ENCODE measurements around the gene HOXB6. TPM values are rescaled to one million over a fixed set of nuclear protein-coding genes. Genes with fewer than 3 reads are reported as not detected.

HOXB6 gene
- total RNA-seq, 1 donor from 2014 or later = 0.52 TPM

DNA sequence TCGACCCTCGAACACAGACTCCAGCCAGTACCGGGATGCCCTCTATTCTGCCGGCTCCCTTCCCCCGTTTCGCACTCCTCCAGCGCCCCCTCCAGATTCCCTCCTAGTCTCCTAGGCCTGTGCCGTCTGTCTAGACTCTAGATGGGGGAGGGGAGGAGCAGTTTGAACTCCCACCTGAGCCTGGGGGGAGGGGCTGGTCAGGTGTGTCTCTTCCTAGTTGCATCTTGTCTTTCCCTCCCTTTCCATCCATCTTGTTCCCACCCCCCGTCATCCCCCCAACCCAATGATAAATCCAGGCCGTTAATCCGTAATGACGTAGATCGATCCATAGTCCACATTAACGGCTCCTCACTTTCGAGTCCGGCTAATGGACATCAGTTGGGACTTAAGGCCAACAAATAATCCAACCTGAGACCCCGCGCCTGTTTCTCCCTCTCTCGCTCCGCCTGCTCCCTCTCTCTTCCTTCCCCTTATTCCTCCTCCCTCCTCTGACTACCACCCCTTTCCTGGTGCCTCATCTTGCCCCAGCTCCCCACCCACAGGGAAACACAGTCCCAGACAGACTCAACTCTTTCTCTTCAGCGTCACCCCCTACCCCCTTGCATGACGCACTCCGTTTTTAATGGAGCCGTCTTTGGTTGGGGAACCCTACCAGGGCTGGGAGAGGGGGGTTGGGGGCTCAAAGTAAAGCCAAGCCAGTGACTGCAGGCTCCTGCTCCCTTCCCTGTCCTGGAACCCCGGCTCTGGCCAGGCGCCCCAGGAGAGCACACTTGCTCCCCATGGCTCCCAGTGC is 7.9 kb downstream of the HOXB6 start:
- Mint-ChIP-seq H3K27ac (peak overlapping the region; percentile 60), H3K9me3 (no peaks in the 10 kb centered on the region), H3K4me1 (ENCODE audit: low read depth) (peaks cover 43% of the 10 kb centered on the region), H3K27me3 (ENCODE audit: low read depth) (peaks cover 90% of the 10 kb centered on the region), H3K36me3 (ENCODE audit: low read depth) (peaks cover 3% of the 10 kb centered on the region), H3K4me3 (ENCODE audit: low read depth) (peak overlapping the region; percentile 80)
- DNase-seq (ENCODE audit: low spot score) = no peak
- intact Hi-C loops (cut with micrococcal nuclease) = loop anchor here (1.0 kb wide), 1 partner anchor 21 kb away; no protein-coding TSS in a partner anchor

DNA sequence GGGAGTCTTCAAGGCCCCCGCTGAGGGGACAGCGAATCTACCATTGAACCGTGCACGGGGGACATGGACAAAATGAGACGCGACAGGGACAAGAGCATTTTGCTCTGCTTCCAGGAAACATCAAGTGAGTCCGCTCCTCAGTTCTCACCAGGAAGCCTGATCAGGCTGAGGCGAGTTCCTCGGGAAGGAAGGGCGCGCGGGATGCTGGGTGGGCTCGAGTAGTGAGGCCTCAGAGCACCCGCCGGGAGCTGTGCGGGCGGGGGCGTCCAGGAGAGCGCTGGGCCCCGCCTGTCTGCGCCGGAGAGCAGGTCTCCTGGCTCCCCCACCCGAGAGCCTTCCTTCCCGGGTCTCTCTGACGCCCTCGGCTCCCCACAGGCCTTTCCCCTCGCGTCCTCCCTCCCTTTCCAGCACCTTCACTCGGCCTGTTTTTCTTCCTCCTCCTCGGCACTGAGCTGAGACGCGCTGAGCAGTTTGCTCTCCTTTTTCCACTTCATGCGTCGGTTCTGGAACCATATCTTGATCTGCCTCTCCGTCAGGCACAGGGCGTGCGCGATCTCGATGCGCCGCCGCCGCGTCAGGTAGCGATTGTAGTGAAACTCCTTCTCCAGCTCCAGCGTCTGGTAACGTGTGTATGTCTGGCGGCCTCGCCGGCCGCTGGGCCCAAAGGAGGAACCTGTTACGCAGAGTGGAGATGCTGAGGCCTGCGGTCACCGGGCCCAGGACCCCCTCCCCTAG is 8.6 kb downstream of the HOXB6 start:
- DNase-seq (ENCODE audit: low spot score) = no peak
- no peaks in the 10 kb centered on the region for H3K9me3 Mint-ChIP-seq
- peaks cover 41% of the 10 kb centered on the region for H3K4me1 Mint-ChIP-seq (ENCODE audit: low read depth)
- peaks cover 3% of the 10 kb centered on the region for H3K36me3 Mint-ChIP-seq (ENCODE audit: low read depth)
- H3K27ac Mint-ChIP-seq = peak overlapping the region; percentile 60
- H3K4me3 Mint-ChIP-seq (ENCODE audit: low read depth) = peak overlapping the region; percentile 80
- H3K27me3 Mint-ChIP-seq (ENCODE audit: low read depth) = peaks cover 90% of the 10 kb centered on the region
- intact Hi-C loops (cut with micrococcal nuclease) = no loop called here

DNA sequence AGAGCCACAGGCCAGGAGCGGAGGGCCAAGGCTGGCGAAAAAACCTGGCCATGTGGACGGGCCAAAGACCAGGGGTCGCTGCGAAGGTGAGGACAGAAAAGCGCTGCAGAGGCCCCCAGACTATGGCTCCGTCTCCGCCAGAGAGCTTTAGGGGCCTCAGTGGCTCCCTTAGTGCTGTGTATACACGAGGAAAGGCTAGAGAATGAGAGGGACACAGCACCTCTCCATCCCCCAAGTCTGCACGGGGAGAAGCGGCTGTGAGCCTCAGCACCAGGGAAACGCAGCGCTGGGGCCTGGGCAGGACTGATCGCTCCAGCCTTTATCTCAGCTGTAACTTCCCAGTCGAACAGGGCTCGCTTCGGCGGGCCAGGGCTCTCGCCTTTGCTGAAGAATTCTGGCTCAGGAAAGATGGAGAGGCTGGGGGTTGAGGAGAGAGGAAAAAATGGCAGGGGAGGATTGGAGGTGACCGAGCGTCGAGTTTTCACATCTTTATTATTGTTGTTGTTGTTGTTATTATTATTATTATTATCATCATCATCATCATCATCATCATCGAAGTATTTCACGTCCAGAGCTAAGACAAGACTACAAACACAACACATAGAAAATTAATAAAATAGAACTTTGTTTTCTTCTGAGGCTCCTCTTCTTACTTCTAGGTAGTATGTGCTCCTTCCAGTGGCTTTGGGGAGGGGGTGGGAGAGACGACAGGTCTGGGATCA is 9.3 kb downstream of the HOXB6 start:
- H3K36me3 Mint-ChIP-seq (ENCODE audit: low read depth) = peaks cover 3% of the 10 kb centered on the region
- H3K9me3 Mint-ChIP-seq = no peaks in the 10 kb centered on the region
- H3K4me1 Mint-ChIP-seq (ENCODE audit: low read depth) = peaks cover 41% of the 10 kb centered on the region
- H3K27ac Mint-ChIP-seq = no peak overlapping the region
- DNase-seq (ENCODE audit: low spot score) = no peak
- intact Hi-C loops (cut with micrococcal nuclease) = no loop called here
- H3K4me3 Mint-ChIP-seq (ENCODE audit: low read depth) = peak overlapping the region; percentile 43
- peaks cover 88% of the 10 kb centered on the region for H3K27me3 Mint-ChIP-seq (ENCODE audit: low read depth)

DNA sequence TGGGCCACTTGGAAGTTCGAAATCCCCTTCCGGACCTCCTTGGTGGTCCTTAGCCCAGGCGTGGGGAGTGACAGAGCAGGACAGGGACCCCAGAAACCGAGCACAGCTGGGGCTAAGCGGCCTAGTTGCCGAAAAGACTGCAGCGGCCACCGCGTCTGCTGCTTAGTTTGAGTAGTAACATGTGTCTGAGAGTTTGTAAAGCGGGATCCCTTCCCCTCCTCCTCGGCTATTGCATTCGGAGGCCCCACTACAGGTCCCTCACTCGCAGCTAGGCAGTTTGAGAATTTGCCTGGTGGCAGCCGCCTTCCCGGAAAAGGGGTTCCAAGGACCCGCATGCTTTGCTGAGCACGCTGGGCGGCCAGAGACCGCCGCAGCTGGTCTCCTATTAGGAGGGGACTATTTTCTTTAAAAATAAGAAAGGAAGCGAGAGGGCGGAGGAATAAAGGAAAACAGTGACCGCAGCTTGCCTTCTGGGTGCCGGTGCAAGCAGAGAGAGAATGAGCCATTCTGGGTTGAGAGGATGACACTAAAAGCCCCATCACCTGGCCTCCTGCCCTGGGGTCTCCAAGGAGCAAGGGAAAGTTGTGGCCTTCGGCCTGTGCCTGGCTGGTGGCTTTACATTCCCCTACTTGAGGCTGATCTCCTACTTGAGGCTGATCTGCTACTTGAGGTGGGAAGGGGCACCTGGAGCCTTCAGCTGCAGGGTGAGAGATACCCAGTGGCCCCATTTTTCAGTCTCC is 10.1 kb downstream of the HOXB6 start:
- H3K27ac Mint-ChIP-seq = no peak overlapping the region
- DNase-seq (ENCODE audit: low spot score) = no peak
- H3K27me3 Mint-ChIP-seq (ENCODE audit: low read depth) = peaks cover 88% of the 10 kb centered on the region
- H3K4me3 Mint-ChIP-seq (ENCODE audit: low read depth) = peak overlapping the region; percentile 43
- H3K9me3 Mint-ChIP-seq = no peaks in the 10 kb centered on the region
- intact Hi-C loops (cut with micrococcal nuclease) = loop anchor here (1.0 kb wide), 1 partner anchor 258 kb away; no protein-coding TSS in a partner anchor
- H3K36me3 Mint-ChIP-seq (ENCODE audit: low read depth) = peaks cover 3% of the 10 kb centered on the region
- peaks cover 42% of the 10 kb centered on the region for H3K4me1 Mint-ChIP-seq (ENCODE audit: low read depth)

DNA sequence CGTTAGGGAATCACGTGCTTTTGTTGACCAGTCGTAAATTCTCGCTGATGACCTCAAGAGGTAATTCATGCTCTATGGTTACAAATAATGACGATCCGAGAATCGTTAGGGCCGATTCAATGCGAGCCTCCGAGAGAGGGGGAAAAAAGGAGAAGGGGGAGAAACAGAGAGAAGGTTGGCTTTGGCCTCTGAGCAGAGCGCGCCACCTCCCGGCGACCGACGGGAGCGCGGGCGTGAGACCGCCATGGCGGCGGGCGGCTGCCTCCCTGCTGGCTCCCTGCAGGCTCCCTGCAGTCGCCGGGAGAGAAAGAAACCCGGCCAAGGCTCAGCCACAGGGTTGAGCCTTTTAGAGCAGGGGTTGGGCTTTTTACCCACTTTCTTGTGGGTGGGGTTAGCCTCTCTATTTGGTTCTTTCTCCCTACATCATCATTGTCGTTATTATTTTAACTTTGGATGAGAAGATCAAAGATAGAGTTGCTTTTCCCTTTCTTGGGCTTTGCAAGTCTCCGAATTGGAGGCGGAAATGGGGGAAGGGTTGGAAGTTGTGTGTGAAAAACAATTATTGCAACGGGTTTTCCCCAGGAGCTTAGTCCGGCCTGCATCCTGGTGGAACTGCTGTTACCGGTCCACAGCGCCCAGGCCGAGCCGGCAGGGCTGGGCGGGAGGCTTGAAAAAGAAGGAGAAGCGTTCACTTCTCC is 10.8 kb downstream of the HOXB6 start:
- intact Hi-C loops (cut with micrococcal nuclease) = loop anchor here (1.0 kb wide), 1 partner anchor 258 kb away; no protein-coding TSS in a partner anchor
- H3K4me1 Mint-ChIP-seq (ENCODE audit: low read depth) = peaks cover 43% of the 10 kb centered on the region
- H3K4me3 Mint-ChIP-seq (ENCODE audit: low read depth) = peak overlapping the region; percentile 76
- no peak overlapping the region for H3K27ac Mint-ChIP-seq
- DNase-seq (ENCODE audit: low spot score) = peak; percentile 78
- H3K36me3 Mint-ChIP-seq (ENCODE audit: low read depth) = peaks cover 3% of the 10 kb centered on the region
- no peaks in the 10 kb centered on the region for H3K9me3 Mint-ChIP-seq
- peaks cover 86% of the 10 kb centered on the region for H3K27me3 Mint-ChIP-seq (ENCODE audit: low read depth)

DNA sequence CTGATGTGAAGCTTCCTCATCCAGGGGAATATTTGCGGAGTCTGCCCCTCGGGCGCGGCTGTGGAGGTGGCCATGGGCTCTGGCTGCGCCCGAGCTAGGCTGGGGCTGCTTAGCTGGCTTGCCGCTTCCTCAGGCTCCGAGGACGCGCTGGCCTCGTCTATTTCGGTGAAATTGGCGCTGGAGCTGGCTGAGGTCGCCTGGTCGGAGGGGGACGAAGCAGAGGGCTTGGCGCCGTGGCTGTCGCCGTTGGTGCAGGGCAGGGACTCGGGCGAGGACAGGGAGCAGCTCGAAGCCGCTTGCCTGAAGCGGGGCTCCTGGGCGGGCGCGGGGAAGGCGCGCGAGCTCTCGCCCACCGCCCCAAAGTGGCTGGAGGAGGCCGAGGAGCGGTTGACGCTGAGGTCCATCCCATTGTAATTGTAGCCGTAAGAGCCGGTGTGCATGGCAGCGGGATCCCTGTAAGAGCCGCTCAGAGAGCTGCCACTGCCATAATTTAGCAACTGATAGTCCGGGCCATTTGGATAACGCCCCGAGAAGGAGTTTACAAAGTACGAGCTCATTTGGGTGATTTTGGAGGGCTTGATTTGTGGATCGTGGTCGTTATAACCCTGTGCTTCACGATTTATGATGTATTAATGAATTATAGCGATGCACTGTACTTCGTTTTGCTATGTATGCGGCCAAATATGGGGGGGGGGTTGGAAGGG is 11.5 kb downstream of the HOXB6 start, which contains the start of gene HOXB5:
TSS of gene HOXB5 (minus strand) at position 654 of the 704 bp plus-strand sequence. CDS start at position 557, 97 bp downstream.
- intact Hi-C loops (cut with micrococcal nuclease) = no loop called here
- DNase-seq (ENCODE audit: low spot score) = no peak
- peaks cover 42% of the 10 kb centered on the region for H3K4me1 Mint-ChIP-seq (ENCODE audit: low read depth)

DNA sequence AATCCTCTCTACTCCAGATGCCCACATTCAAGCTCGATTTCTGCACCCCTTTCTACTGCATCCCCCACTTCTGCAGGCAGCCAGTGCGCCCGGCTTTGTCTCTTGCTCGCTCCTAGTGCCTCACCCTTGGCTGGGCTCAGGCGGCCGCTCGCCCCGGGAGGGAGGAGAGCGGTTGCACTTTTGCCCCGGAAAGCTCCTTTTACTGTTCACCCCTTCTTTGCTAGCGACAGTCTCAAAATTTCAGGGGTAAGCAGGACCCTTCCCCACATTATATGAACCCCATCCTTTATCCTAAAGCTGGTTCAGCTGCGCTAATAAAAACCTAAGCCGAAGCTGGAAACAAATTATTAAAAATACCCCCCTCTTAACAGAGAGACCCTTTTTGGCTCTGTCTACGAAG is 12.2 kb downstream of the HOXB6 start:
- H3K27ac Mint-ChIP-seq = no peak overlapping the region
- peak overlapping the region; percentile 76 for H3K4me3 Mint-ChIP-seq (ENCODE audit: low read depth)
- H3K36me3 Mint-ChIP-seq (ENCODE audit: low read depth) = peaks cover 3% of the 10 kb centered on the region
- H3K4me1 Mint-ChIP-seq (ENCODE audit: low read depth) = peaks cover 39% of the 10 kb centered on the region
- no peaks in the 10 kb centered on the region for H3K9me3 Mint-ChIP-seq
- intact Hi-C loops (cut with micrococcal nuclease) = no loop called here
- DNase-seq (ENCODE audit: low spot score) = no peak
- H3K27me3 Mint-ChIP-seq (ENCODE audit: low read depth) = peaks cover 85% of the 10 kb centered on the region

More for the DNA sequence above, 11.5 kb downstream of the HOXB6 start, which contains the start of gene HOXB5:
- peak within 1 kb of the TSS; percentile 76 for H3K4me3 Mint-ChIP-seq (ENCODE audit: low read depth)
- H3K27ac Mint-ChIP-seq = no peak within 1 kb of the TSS
- H3K36me3 Mint-ChIP-seq (ENCODE audit: low read depth) = peaks cover 3% of the 10 kb centered on the region
- peaks cover 85% of the 10 kb centered on the region for H3K27me3 Mint-ChIP-seq (ENCODE audit: low read depth)
- no peaks in the 10 kb centered on the region for H3K9me3 Mint-ChIP-seq

DNA sequence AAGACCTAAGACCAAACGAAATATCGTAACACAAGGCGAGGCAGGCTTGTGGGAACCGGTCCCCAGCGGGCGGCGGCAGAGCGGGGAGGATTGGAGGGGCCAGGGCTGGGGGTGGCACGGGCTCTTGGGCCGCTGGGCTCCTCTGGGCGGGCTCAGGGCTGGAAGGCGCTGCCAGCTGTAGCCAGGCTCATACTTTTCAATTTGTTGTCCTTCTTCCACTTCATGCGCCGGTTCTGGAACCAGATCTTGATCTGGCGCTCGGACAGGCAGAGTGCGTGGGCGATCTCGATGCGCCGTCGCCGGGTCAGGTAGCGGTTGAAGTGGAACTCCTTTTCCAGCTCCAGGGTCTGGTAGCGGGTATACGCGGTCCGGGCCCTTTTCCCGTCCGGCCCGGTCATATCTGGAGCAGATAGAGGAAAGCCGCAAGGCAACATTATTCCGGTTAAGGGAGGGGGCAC is 12.7 kb downstream of the HOXB6 start:
- Mint-ChIP-seq H3K4me3 (ENCODE audit: low read depth) (no peak overlapping the region), H3K4me1 (ENCODE audit: low read depth) (peaks cover 40% of the 10 kb centered on the region), H3K27ac (no peak overlapping the region), H3K36me3 (ENCODE audit: low read depth) (peaks cover 3% of the 10 kb centered on the region), H3K9me3 (no peaks in the 10 kb centered on the region), H3K27me3 (ENCODE audit: low read depth) (peaks cover 85% of the 10 kb centered on the region)
- intact Hi-C loops (cut with micrococcal nuclease) = no loop called here
- DNase-seq (ENCODE audit: low spot score) = no peak

DNA sequence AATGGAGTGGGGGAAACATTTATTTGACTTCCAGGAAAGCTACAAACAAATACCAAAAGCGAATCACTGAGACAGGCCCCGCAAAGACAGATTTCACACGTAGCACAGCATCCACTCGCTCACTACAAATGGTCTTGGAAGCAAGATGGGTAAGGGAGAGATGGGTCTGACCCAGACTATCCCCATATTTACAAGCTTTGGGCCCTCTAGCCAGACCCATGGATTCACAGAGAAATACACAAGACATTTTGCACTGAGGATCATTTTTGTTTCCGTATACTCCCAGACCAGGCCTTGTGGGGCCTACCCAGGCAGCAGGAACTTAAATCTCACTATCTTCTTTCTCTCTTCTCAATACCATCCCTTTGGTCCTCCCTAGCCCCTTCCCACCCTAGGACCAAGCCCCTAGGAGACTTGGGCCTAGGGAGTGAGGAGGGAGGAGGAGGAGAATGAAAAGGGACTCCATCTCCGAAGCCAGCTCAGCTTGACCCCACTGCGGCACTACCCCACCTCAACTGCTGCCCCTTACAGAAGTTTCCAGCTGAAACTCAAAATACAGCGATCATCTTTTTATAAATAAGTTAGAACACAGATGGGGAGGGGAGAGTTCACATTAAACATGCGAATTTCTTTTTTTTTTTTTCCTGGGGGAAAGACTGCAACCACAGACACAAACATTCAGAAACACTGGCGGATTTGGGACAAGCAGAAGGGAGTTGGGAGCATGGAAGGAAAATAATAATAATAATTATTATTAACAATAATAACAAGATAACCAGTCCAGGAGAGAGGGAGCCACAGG is 13.3 kb downstream of the HOXB6 start:
- intact Hi-C loops (cut with micrococcal nuclease) = no loop called here
- Mint-ChIP-seq H3K4me3 (ENCODE audit: low read depth) (no peak overlapping the region), H3K4me1 (ENCODE audit: low read depth) (peaks cover 38% of the 10 kb centered on the region), H3K27me3 (ENCODE audit: low read depth) (peaks cover 84% of the 10 kb centered on the region), H3K36me3 (ENCODE audit: low read depth) (peaks cover 3% of the 10 kb centered on the region), H3K9me3 (no peaks in the 10 kb centered on the region), H3K27ac (no peak overlapping the region)
- DNase-seq (ENCODE audit: low spot score) = no peak

DNA sequence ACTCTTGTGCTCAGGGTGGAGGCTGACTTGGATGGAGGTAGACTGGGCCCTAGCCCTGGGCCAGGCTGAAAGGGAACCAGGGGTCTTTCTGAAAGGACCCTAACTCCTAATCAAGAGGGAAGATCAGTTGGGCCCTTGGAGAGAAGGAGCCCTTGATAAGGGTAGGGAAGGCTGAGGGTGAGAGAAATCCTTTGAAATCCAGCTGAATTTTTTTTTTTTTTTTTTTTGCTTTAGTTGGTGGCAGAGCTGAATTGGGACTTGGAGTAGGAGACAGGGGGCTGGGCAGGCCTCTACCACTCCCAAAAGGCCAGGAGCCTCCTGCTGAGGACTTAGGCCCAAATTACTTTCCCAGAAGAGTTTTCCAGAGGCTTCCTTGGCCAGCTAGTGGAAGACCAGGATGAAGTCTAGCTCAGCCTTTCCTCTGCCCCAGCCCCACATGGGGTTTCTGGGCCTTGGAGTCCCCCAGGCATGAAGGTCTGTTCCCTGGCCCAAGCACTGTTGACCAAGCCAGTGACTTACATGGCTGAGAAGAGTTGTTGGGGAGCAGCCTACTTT is 14.1 kb downstream of the HOXB6 start:
- H3K27ac Mint-ChIP-seq = no peak overlapping the region
- no peak for DNase-seq (ENCODE audit: low spot score)
- no peaks in the 10 kb centered on the region for H3K36me3 Mint-ChIP-seq (ENCODE audit: low read depth)
- H3K4me1 Mint-ChIP-seq (ENCODE audit: low read depth) = peaks cover 43% of the 10 kb centered on the region
- no peak overlapping the region for H3K4me3 Mint-ChIP-seq (ENCODE audit: low read depth)
- H3K27me3 Mint-ChIP-seq (ENCODE audit: low read depth) = peaks cover 85% of the 10 kb centered on the region
- intact Hi-C loops (cut with micrococcal nuclease) = no loop called here
- no peaks in the 10 kb centered on the region for H3K9me3 Mint-ChIP-seq
